Naive B cell (primary cell): ENCODE results near the gene SHTN1. TPM values are rescaled to one million over a fixed set of nuclear protein-coding genes. Genes with fewer than 3 reads are reported as not detected.

Source experiments
- ATAC-seq, 2 donors: fragments of 150-1000 bp; cut with Tn5 transposase; 2 replicates each; pipeline ENCODE4 v1.10.0; 2021; ENCODE audit warnings: low read depth in 2 of 2, mild to moderate bottlenecking in 2 of 2, moderate library complexity in 2 of 2
- DNase-seq: peaks from one replicate; pipeline ENCODE4 v3.0.0; 2022
- H3K27ac Mint-ChIP-seq, 6 donors: one replicate each; pipeline ENCODE4 v1.8.0; 2020 to 2022; ENCODE audit warnings: mild to moderate bottlenecking in 6 of 6, mixed read lengths in 6 of 6, moderate library complexity in 5 of 6, inconsistent platforms in 2 of 6
- H3K27me3 Mint-ChIP-seq, 3 donors: one replicate each; pipeline ENCODE4 v1.8.0; 2021 to 2022; ENCODE audit warnings: mixed read lengths in 3 of 3, mild to moderate bottlenecking in 1 of 3
- H3K36me3 Mint-ChIP-seq, 2 donors: one replicate each; pipeline ENCODE4 v1.8.0; 2020 to 2022; ENCODE audit warnings: mixed read lengths in 2 of 2, inconsistent platforms in 1 of 2, mild to moderate bottlenecking in 1 of 2
- H3K4me1 Mint-ChIP-seq, 3 donors: one replicate each; pipeline ENCODE4 v1.8.0; 2020 to 2022; ENCODE audit warnings: mixed read lengths in 3 of 3, inconsistent platforms in 1 of 3, mild to moderate bottlenecking in 1 of 3, moderate library complexity in 1 of 3
- H3K4me3 Mint-ChIP-seq, 8 donors: one replicate each; pipeline ENCODE4 v1.8.0; 2020 to 2022; ENCODE audit warnings: mild to moderate bottlenecking in 8 of 8, mixed read lengths in 8 of 8, moderate library complexity in 8 of 8, inconsistent platforms in 2 of 8
- H3K9me3 Mint-ChIP-seq, 7 donors: one replicate each; pipeline ENCODE4 v1.8.0; 2020 to 2022; ENCODE audit warnings: mixed read lengths in 7 of 7, mild to moderate bottlenecking in 5 of 7, inconsistent platforms in 2 of 7, moderate library complexity in 1 of 7
- polyA plus RNA-seq, 6 donors: library from polyadenylated mRNA; unstranded; fragments of 300-500 nt; fragmentation: Illumina TruSeq; gene quantifications; one replicate each; pipeline ENCODE4 v1.2.3, GENCODE V29; 2021; ENCODE audit warnings: low read depth in 6 of 6

The SHTN1 gene
- polyA plus RNA-seq, result not detected

- H3K27me3 Mint-ChIP-seq, result peaks cover 41 to 55% (median 42%) of the 10 kb centered on the region in 3 donors
- H3K9me3 Mint-ChIP-seq, result peaks cover 0 to 7% (median 3%) of the 10 kb centered on the region in 7 donors
- peaks cover 0 to 10% (median 0%) of the 10 kb centered on the region in 3 donors for H3K4me1 Mint-ChIP-seq
- H3K36me3 Mint-ChIP-seq, result no peaks in the 10 kb centered on the region
- peak within 1 kb of the TSS in 7 of 8 donors; percentile 42 to 72 (median 65) for H3K4me3 Mint-ChIP-seq
- ATAC-seq (peak; percentile 30 to 32), DNase-seq (no peak)
- peak within 1 kb of the TSS in 1 of 6 donors; percentile 43 for H3K27ac Mint-ChIP-seq
These were observed at the start of gene SHTN1 for GRCh38 chr10:117005026-117005526. Gene SHTN1 (minus strand): TSS chr10:117005187. CDS start chr10:117005079, 108 bp downstream.

GRCh38 chr10:117053482-117053881 is 48.5 kb upstream of the SHTN1 start:
- Mint-ChIP-seq H3K27ac (no peak overlapping the region), H3K9me3 (peaks cover 5 to 35% (median 11%) of the 10 kb centered on the region in 7 donors), H3K36me3 (peaks cover 0 to 13% of the 10 kb centered on the region in 2 donors), H3K4me3 (no peak overlapping the region), H3K27me3 (no peaks in the 10 kb centered on the region), H3K4me1 (no peaks in the 10 kb centered on the region)
- DNase-seq (no peak), ATAC-seq (no peak)

GRCh38 chr10:117047947-117048346 is 43.0 kb upstream of the SHTN1 start:
- Mint-ChIP-seq H3K27me3 (no peaks in the 10 kb centered on the region), H3K9me3 (peaks cover 1 to 40% (median 20%) of the 10 kb centered on the region in 7 donors), H3K27ac (no peak overlapping the region), H3K36me3 (peaks cover 0 to 7% of the 10 kb centered on the region in 2 donors), H3K4me1 (no peaks in the 10 kb centered on the region), H3K4me3 (no peak overlapping the region)
- DNase-seq (no peak), ATAC-seq (no peak)

GRCh38 chr10:117016266-117016665 is 11.3 kb upstream of the SHTN1 start:
- H3K27me3 Mint-ChIP-seq, result peaks cover 0 to 9% (median 0%) of the 10 kb centered on the region in 3 donors
- no peak overlapping the region for H3K4me3 Mint-ChIP-seq
- no peaks in the 10 kb centered on the region for H3K4me1 Mint-ChIP-seq

GRCh38 chr10:117014835-117015234 is 9.8 kb upstream of the SHTN1 start:
- DNase-seq (no peak), ATAC-seq (no peak)
- Mint-ChIP-seq H3K27me3 (peaks cover 0 to 9% (median 0%) of the 10 kb centered on the region in 3 donors), H3K4me3 (no peak overlapping the region), H3K9me3 (peaks cover 0 to 3% (median 0%) of the 10 kb centered on the region in 7 donors), H3K4me1 (no peaks in the 10 kb centered on the region), H3K36me3 (no peaks in the 10 kb centered on the region), H3K27ac (no peak overlapping the region)

More at GRCh38 chr10:117016266-117016665, 11.3 kb upstream of the SHTN1 start:
- ATAC-seq (no peak), DNase-seq (no peak)
- H3K9me3 Mint-ChIP-seq, result peaks cover 0 to 4% (median 0%) of the 10 kb centered on the region in 7 donors
- no peak overlapping the region for H3K27ac Mint-ChIP-seq
- H3K36me3 Mint-ChIP-seq, result no peaks in the 10 kb centered on the region

GRCh38 chr10:117007080-117007479 is 2.1 kb upstream of the SHTN1 start:
- Mint-ChIP-seq H3K27me3 (peaks cover 27 to 55% (median 33%) of the 10 kb centered on the region in 3 donors), H3K4me1 (peaks cover 0 to 10% (median 0%) of the 10 kb centered on the region in 3 donors), H3K36me3 (no peaks in the 10 kb centered on the region), H3K4me3 (no peak overlapping the region), H3K9me3 (peaks cover 0 to 5% (median 3%) of the 10 kb centered on the region in 7 donors), H3K27ac (no peak overlapping the region)
- DNase-seq (no peak), ATAC-seq (no peak)

- Mint-ChIP-seq H3K9me3 (peaks cover 0 to 5% (median 3%) of the 10 kb centered on the region in 7 donors), H3K4me1 (peaks cover 0 to 10% (median 0%) of the 10 kb centered on the region in 3 donors), H3K4me3 (peak overlapping the region in 7 of 8 donors; percentile 33 to 72 (median 54)), H3K27ac (peak overlapping the region in 1 of 6 donors; percentile 43), H3K27me3 (peaks cover 41 to 55% (median 41%) of the 10 kb centered on the region in 3 donors), H3K36me3 (no peaks in the 10 kb centered on the region)
- no peak for DNase-seq
- no peak for ATAC-seq
These were observed 604 bp upstream of the SHTN1 start for GRCh38 chr10:117005527-117006055.

- H3K4me3 Mint-ChIP-seq, result peak overlapping the region in 7 of 8 donors; percentile 22 to 72 (median 62)
- ATAC-seq (no peak), DNase-seq (no peak)
- peaks cover 41 to 56% (median 42%) of the 10 kb centered on the region in 3 donors for H3K27me3 Mint-ChIP-seq
- no peaks in the 10 kb centered on the region for H3K36me3 Mint-ChIP-seq
- peaks cover 0 to 10% (median 0%) of the 10 kb centered on the region in 3 donors for H3K4me1 Mint-ChIP-seq
- peaks cover 0 to 7% (median 3%) of the 10 kb centered on the region in 7 donors for H3K9me3 Mint-ChIP-seq
- H3K27ac Mint-ChIP-seq, result no peak overlapping the region
These were observed 561 bp downstream of the SHTN1 start for GRCh38 chr10:117004227-117005025.

- H3K9me3 Mint-ChIP-seq, result peaks cover 0 to 7% (median 3%) of the 10 kb centered on the region in 7 donors
- peaks cover 35 to 55% (median 45%) of the 10 kb centered on the region in 3 donors for H3K27me3 Mint-ChIP-seq
- peak overlapping the region in 3 of 8 donors; percentile 6 to 59 (median 19) for H3K4me3 Mint-ChIP-seq
- DNase-seq, result no peak
- H3K4me1 Mint-ChIP-seq, result peaks cover 0 to 10% (median 0%) of the 10 kb centered on the region in 3 donors
- no peaks in the 10 kb centered on the region for H3K36me3 Mint-ChIP-seq
- ATAC-seq, result no peak
- H3K27ac Mint-ChIP-seq, result no peak overlapping the region
These were observed 1.7 kb downstream of the SHTN1 start for GRCh38 chr10:117003336-117003735.

GRCh38 chr10:117002206-117002605 is 2.8 kb downstream of the SHTN1 start:
- Mint-ChIP-seq H3K4me3 (no peak overlapping the region), H3K9me3 (peaks cover 0 to 7% (median 3%) of the 10 kb centered on the region in 7 donors), H3K27ac (no peak overlapping the region), H3K4me1 (peaks cover 0 to 10% (median 0%) of the 10 kb centered on the region in 3 donors), H3K36me3 (no peaks in the 10 kb centered on the region), H3K27me3 (peaks cover 36 to 53% (median 45%) of the 10 kb centered on the region in 3 donors)
- ATAC-seq (no peak), DNase-seq (no peak)

- peaks cover 0 to 10% (median 0%) of the 10 kb centered on the region in 3 donors for H3K4me1 Mint-ChIP-seq
- no peak for ATAC-seq
- peaks cover 0 to 7% (median 3%) of the 10 kb centered on the region in 7 donors for H3K9me3 Mint-ChIP-seq
- H3K27me3 Mint-ChIP-seq, result peaks cover 42 to 53% (median 50%) of the 10 kb centered on the region in 3 donors
- DNase-seq, result no peak
- no peak overlapping the region for H3K4me3 Mint-ChIP-seq
- H3K27ac Mint-ChIP-seq, result no peak overlapping the region
- no peaks in the 10 kb centered on the region for H3K36me3 Mint-ChIP-seq
These were observed 3.8 kb downstream of the SHTN1 start for GRCh38 chr10:117001144-117001543.

- Mint-ChIP-seq H3K4me3 (no peak overlapping the region), H3K9me3 (peaks cover 0 to 5% (median 0%) of the 10 kb centered on the region in 7 donors), H3K27ac (no peak overlapping the region), H3K4me1 (peaks cover 0 to 8% (median 0%) of the 10 kb centered on the region in 3 donors), H3K36me3 (no peaks in the 10 kb centered on the region), H3K27me3 (peaks cover 36 to 47% (median 45%) of the 10 kb centered on the region in 3 donors)
- no peak for DNase-seq
- ATAC-seq, result no peak
These were observed 4.4 kb downstream of the SHTN1 start for GRCh38 chr10:117000580-117000979.

GRCh38 chr10:116998172-116998571 is 6.8 kb downstream of the SHTN1 start:
- Mint-ChIP-seq H3K4me3 (no peak overlapping the region), H3K9me3 (peaks cover 0 to 4% (median 0%) of the 10 kb centered on the region in 7 donors), H3K4me1 (no peaks in the 10 kb centered on the region), H3K27ac (no peak overlapping the region), H3K27me3 (peaks cover 20 to 36% (median 25%) of the 10 kb centered on the region in 3 donors), H3K36me3 (no peaks in the 10 kb centered on the region)
- DNase-seq (no peak), ATAC-seq (no peak)
